BJ (cell line): ENCODE measurements around the gene CCNB1IP1. TPM values are rescaled to one million over a fixed set of nuclear protein-coding genes. Genes with fewer than 3 reads are reported as not detected.

Experiments used
- CTCF ChIA-PET: fragments of 350-600 bp; formaldehyde crosslinking; extraction: SDS; loops from one replicate; lab custom pipeline; 2021; ENCODE audit warnings: antibody characterized with exemption, inconsistent platforms; lab: Yijun Ruan, JAX
- POLR2A ChIA-PET: fragments of 300-600 bp; sonication (Branson Sonifier 250); formaldehyde crosslinking; extraction: SDS; loops from one replicate; lab custom pipeline; 2021; ENCODE audit warnings: antibody characterized with exemption; lab: Charles Lee
- DNase-seq: peaks from one replicate; pipeline ENCODE4 v3.0.0-alpha.2; 2011; ENCODE audit warnings: low read depth
- H3K27me3 ChIP-seq: 2 replicates; pipeline ENCODE4 v1.6.0; 2011; ENCODE audit warnings: low read length; ENCODE audit not compliant: control insufficient read depth, insufficient read depth
- H3K36me3 ChIP-seq: 2 replicates; pipeline ENCODE4 v1.5.1; 2011; ENCODE audit warnings: low read length; ENCODE audit not compliant: control insufficient read depth, insufficient read depth
- H3K4me3 ChIP-seq: 2 replicates; pipeline ENCODE4 v1.5.1; 2011; ENCODE audit warnings: low read depth, mild to moderate bottlenecking, control low read depth, low read length
- CTCF ChIP-seq: IDR thresholded peaks from 2 replicates; pipeline ENCODE4 v1.5.1; 2011; ENCODE audit warnings: low read depth, mild to moderate bottlenecking, control low read depth, inconsistent platforms, low read length, moderate library complexity; ENCODE audit not compliant: insufficient read depth
- polyA plus RNA-seq: library from polyadenylated mRNA; depleted of rRNA; stranded (reverse); fragments of >200 nt; gene quantifications from 2 replicates; pipeline ENCODE4 v1.2.3, GENCODE V29; 2011

The CCNB1IP1 gene
- polyA plus RNA-seq, 1 experiment = 41.0 TPM

DNA sequence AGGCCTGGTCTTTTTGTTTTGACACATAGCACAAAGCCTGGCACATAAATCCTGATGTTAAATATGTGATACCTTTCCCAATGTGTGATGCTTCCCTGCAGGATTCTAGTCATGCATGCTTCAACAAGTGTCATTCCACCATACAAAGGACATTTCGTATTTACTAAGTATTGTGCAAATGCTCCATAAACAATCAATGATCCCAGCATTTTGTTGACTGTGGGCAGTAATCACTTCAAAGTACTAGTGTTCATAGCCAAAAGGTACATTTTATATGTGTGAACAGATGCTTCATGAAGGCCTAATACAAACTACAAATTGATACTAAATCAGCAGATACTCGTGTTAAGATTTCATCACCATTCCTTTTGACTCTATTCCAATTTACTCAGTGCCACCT is 4.4 kb downstream of the CCNB1IP1 start:
- Histone ChIP-seq H3K27me3 (no peaks in the 10 kb centered on the region), H3K4me3 (no peak overlapping the region), H3K36me3 (peaks cover 3% of the 10 kb centered on the region)
- ChIA-PET POLR2A (no interaction called here), CTCF (interaction anchor here (0.6 to 5.1 kb wide), 11 partner anchors 10 to 353 kb away, joined by 3 to 43 read pairs (median 3); partner anchors contain the start of genes KLHL33, PARP2 and TEP1)
- no peak for TF ChIP-seq CTCF
- DNase-seq = no peak

GRCh38 chr14:20327005-20327869 is 5.8 kb downstream of the CCNB1IP1 start:
- no peak overlapping the region for H3K4me3 ChIP-seq
- no peaks in the 10 kb centered on the region for H3K27me3 ChIP-seq
- peaks cover 3% of the 10 kb centered on the region for H3K36me3 ChIP-seq
- DNase-seq = no peak
- CTCF ChIA-PET = interaction anchor here (0.6 to 5.1 kb wide), 24 partner anchors 10 to 857 kb away, joined by 3 to 43 read pairs (median 4); partner anchors contain the start of genes KLHL33, PARP2 and TEP1
- TF ChIP-seq CTCF = peak; percentile 67
- POLR2A ChIA-PET = no interaction called here

DNA sequence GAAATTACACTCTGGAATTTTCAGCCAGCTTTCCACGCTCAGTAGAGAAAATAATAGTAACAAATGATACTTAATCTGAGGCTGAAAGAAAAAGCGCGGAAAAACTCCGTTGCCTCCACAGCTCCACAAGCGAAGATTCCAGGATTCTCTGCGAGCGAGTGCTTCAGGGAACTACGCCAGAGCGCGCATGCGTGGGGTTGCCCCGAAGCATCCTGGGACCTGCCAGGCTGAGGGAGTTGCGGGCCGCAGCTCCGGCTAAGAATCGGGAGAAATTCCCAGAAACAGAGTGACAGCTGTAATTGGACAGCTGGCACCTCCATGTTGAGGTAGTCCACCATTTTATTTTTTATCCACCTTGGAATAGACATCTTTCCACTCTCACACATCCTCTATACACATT is 15.4 kb downstream of the CCNB1IP1 start:
- no peaks in the 10 kb centered on the region for H3K27me3 ChIP-seq
- peaks cover 6% of the 10 kb centered on the region for H3K36me3 ChIP-seq
- CTCF ChIA-PET = interaction anchor here (0.6 to 3.3 kb wide), 3 partner anchors 9 to 39 kb away, joined by 3 to 21 read pairs (median 8); partner anchors contain the start of gene TTC5

GRCh38 chr14:20314026-20314425 is 19.1 kb downstream of the CCNB1IP1 start:
- H3K27me3 ChIP-seq = no peaks in the 10 kb centered on the region
- POLR2A ChIA-PET = no interaction called here
- TF ChIP-seq CTCF = no peak
- H3K36me3 ChIP-seq = peaks cover 8% of the 10 kb centered on the region
- DNase-seq = no peak
- no peak overlapping the region for H3K4me3 ChIP-seq
- CTCF ChIA-PET = no interaction called here

More for the DNA sequence above, 15.4 kb downstream of the CCNB1IP1 start:
- DNase-seq = no peak
- TF ChIP-seq CTCF = no peak
- no peak overlapping the region for H3K4me3 ChIP-seq
- POLR2A ChIA-PET = no interaction called here

- CTCF ChIA-PET = interaction anchor here (1.4 to 1.7 kb wide), 2 partner anchors 12 to 24 kb away, joined by 4 to 8 read pairs; no protein-coding TSS in a partner anchor
- no peak overlapping the region for H3K4me3 ChIP-seq
- H3K27me3 ChIP-seq = no peaks in the 10 kb centered on the region
- TF ChIP-seq CTCF = no peak
- no peak for DNase-seq
- no peaks in the 10 kb centered on the region for H3K36me3 ChIP-seq
- POLR2A ChIA-PET = no interaction called here
These were observed 27.0 kb downstream of the CCNB1IP1 start for GRCh38 chr14:20306079-20306423.
